GM19035 (cell line): Measurements from ENCODE around the gene SHANK1.

Source experiments
- ATAC-seq: cut with Tn5 transposase; IDR thresholded peaks from one replicate; pipeline ENCODE4 v1.9.1; 2021; ENCODE audit not compliant: unreplicated experiment

The SHANK1 gene

GRCh38 chr19:50662651-50663481 is 56.7 kb downstream of the SHANK1 start:
- no peak for ATAC-seq

GRCh38 chr19:50661766-50662650 is 57.6 kb downstream of the SHANK1 start:
- no peak for ATAC-seq

GRCh38 chr19:50661023-50661422 is 58.6 kb downstream of the SHANK1 start:
- ATAC-seq = no peak

DNA sequence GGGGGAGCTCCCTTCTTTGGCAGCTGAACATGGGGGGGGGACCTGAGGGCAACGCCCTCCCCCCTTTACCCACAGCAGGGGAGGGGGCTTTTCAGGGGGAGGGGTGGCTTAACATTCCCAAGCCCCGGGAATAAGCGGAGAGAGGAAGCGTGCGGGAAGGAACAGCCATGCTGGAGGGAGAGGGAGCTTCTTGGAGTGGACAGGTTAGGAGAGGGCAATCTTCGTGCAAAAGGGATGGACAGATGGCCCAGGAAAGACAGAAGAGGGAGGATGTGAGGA is 59.6 kb downstream of the SHANK1 start:
- ATAC-seq = no peak

DNA sequence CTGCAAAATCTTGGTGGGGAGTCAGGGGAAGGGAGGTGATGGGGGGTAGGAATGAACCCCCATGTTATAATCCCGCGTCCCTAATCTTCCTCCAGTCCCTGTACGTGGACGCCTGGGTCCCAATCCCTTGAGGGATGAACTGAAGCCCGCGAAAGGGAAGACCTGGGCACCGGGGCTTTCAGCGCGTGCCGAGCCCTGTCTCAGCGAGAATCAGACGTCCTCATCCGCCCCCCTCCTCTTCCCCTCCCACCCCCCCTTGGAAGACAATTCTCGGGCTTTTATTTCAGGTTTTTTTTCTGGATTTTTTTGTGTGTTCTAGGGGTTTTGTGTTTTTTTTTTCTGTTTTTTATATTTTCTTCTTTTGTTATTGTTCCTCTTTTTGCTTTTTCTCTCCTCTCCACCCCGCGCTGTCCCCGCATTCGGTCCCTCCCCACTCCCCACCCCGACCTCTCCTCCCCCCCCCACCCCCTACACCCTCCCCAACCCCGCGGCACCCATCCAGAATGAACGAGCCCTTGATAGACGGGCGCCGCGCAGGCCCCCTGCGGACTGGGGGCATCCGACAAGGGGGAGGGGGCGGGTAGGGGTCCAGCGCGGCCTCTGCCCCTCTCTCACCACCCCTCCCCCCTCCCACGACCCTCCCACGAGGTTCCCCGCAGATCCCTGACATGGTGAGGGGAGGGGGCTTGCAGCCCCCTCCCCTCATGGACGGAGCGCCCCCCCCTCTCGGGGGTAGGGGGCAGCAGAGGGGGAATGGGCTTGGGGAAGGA is 60.1 kb downstream of the SHANK1 start:
- ATAC-seq = no peak

- ATAC-seq = no peak
These were observed 60.9 kb downstream of the SHANK1 start for GRCh38 chr19:50658441-50659317.

GRCh38 chr19:50657712-50658440 is 61.7 kb downstream of the SHANK1 start:
- ATAC-seq = peak; percentile 67

DNA sequence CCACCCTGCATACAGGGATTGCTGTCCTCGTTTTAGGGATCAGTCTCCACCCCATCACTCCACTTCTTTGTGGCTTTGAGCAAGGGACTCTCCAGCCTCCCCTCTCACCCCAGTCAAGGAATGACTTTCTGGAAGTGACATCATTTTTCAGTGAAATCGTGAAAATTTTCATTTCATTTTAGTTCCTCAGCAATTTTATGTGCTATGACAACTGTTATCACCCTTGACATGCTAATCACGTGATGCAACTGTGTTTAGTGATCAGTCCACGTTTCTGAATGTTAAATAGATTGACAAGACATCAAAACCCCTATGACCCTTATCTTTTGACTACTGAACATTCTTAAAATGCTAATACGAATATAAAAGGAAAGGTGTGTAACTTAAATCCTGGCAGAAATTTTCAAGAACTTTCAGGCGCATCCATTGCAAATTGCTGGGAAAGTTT is 62.4 kb downstream of the SHANK1 start:
- ATAC-seq = no peak

GRCh38 chr19:50654882-50655281 is 64.7 kb downstream of the SHANK1 start:
- no peak for ATAC-seq

- no peak for ATAC-seq
These were observed 66.9 kb downstream of the SHANK1 start for GRCh38 chr19:50652722-50653121.

DNA sequence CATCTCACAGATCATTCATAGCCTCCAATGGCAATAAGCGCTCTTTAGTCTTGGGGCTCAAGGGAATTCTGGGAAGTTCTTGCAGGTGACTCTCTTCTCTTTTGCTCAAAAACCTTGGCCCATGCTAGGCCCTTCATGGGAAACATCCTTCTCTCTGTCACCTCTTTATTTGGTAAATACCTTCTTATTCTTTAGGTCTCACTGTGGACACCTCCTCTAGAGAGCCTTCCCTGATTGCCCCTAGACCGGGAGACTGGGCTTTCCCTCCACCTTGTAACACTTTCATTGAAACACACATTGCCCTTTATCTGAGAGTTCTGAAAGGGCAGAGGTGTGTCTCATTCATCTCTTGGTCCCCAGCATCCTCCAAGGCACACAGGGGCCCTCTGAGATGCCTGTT is 68.4 kb downstream of the SHANK1 start:
- ATAC-seq = no peak

DNA sequence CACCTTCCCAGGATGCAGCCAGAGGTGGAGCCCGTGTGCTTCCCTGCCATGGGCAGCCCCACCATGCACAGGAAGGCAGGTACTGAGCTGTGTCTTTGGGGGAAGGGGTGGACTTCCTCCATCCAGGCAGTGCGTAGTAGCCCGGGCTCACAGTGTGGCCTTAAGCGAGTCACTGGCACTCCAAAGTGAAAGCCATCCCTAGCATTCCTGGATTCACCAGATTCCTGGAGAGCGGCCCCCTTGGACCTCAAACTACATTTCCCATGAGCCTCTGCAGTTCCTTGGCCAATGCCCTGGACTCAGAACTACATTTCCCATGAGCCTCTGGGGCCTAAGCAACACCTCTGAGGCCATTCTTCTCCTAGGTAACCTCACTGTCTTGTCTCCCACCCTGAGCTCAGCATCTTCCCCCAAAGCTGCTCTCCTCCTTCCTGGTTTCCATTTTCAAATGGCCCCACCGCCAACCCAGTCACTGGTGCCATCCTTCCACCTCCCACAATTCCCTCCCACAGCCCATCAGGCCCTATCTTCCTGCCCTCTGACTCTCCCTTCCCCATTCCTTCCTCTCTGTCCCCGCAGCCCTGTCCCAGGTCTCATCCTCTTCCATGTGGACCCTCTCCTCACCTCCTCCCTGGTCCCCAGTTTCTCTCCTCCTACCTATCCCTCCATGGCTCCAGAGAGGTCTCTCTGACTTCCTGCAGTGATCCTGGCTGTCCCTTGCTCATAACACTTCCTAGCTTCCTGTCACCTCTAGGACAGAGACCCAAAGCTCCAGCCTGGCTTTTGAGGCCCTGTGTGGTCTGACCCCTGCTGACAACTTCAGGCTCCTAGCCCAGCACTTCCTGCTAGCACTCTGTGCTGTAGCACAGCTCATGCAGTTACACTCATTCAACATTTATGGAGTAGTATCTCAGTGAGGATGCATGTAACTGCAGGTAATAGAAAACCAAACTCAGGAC is 69.9 kb downstream of the SHANK1 start, which contains the start of gene C19orf81:
C19orf81 (plus strand) TSS at position 13 of the 959 bp plus-strand sequence; CDS start at position 13, 0 bp downstream.
- no peak for ATAC-seq

DNA sequence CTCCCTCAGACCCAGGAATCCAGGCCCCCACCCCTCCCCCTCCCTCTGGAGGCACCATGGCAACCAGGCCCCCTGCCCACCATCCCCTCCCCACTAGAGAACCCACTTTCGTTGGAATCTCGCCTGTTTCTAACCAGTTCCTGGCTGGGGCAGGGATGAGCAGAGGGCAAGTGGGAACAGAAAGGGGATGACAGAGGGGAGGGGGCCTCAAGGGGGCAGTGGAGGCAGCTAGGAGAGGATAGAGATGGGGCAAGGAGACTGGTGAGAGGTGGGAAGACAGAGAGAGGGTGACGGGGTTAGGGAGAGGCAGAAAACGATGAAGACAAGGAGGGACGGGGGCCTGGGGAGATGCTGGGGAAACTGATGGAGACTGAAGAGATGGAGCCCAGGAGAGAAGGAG is 70.9 kb downstream of the SHANK1 start:
- no peak for ATAC-seq

DNA sequence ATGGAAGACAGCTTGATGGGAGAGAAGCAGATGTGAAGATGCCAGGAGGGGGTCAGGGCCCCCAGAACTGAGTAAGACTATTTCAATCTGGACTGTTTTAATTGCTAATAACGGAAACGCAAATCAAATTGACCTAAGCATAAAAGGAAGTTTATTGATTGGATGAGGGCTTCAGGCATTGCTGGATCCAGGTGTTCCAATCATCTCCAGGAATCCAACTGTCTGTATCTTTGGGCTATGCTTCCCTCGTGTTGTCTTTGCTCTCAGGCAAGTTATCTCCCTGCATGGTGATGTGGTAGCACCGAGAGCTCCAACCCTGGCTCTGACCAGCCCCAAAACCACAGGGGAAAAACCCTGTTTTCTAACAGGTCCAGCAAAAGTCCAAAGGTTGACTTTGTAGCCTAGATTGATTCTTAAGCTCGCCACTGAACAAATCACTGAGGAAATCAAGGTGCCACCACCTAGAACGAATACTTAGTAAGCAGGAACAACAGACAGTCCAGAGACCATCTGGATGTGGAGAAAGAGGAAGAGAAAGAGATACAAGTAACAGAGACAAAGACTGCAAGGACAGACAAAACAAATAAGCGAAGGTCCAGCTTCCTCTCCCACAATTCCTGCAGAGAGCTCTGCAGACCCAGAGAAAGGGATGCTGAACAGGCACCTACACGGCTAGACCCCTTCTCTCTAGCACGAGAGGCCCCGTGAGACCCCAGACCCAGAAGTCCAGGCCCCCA is 71.6 kb downstream of the SHANK1 start:
- no peak for ATAC-seq

- no peak for ATAC-seq
These were observed 73.4 kb downstream of the SHANK1 start for GRCh38 chr19:50646074-50646807.

DNA sequence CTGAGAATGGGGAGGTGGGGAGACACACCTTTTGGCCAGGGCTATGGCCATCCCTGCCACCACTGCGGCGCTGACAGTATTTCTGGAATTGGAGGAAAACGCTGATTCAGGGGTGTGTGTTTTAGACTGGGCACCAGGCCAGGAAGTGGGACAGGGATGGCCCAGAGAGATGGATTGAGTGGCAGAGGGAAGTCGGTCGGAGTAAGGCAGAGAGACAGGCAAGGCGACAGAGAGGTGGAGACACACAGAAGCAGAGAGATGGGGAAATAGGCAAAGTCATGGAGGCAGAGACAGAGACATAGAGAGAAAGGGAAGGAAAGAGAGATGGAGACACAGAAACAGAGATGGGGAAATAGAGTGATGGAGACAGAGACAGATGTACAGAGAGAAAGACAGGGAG is 74.5 kb downstream of the SHANK1 start:
- ATAC-seq = no peak

GRCh38 chr19:50644315-50644915 is 75.2 kb downstream of the SHANK1 start:
- no peak for ATAC-seq
